Spleen (tissue), 7 donors: ENCODE measurements around the gene CEP152.

ENCODE experiments used
- CTCF ChIP-seq, 11 experiments: fragments of 200-600 bp in 7 of 11; fragments of 450-650 bp in 4 of 11; sonication (generic) in 4 of 11; IDR thresholded peaks in 8 of 11; conservative IDR thresholded peaks in 3 of 11; 1 replicate in 7 of 11; 2 replicates in 4 of 11; pipeline versions ENCODE4 v1.4.0 to v1.8.0; 2016 to 2021; ENCODE audit warnings: antibody characterized with exemption in 11 of 11, inconsistent platforms in 4 of 11, mild to moderate bottlenecking in 1 of 11
- POLR2A ChIP-seq, 3 donors: fragments of 450-650 bp; IDR thresholded peaks; one replicate each; pipeline ENCODE4 v1.5.1; 2017; ENCODE audit warnings: antibody characterized with exemption in 3 of 3, mild to moderate bottlenecking in 1 of 3
- POLR2AphosphoS5 ChIP-seq, 3 donors: sonication (generic); formaldehyde crosslinking; IDR thresholded peaks; one replicate each; pipeline ENCODE4 v1.5.1; 2017; ENCODE audit warnings: antibody characterized with exemption in 3 of 3
- donor health status: DM: no; HTN: no; CAD: no; lungs with moderate emphysema.
- donor health status: DM: no; HTN: no; CAD: no.
- donor health status: DM: no; HTN: no; CAD: no.

GRCh38 chr15:48782911-48783310, 28.0 kb downstream of the CEP152 start:
- TF ChIP-seq CTCF (IDR thresholded peaks at IDR 0.05 in 8 of 11, conservative IDR thresholded peaks at IDR 0.05 in 3 of 11) (no peak), POLR2AphosphoS5 (IDR thresholded peaks at IDR 0.05) (no peak), POLR2A (IDR thresholded peaks at IDR 0.05) (no peak)
